ENCODE measurements around the gene SLC9A5.

- TF ChIP-seq CTCF (IDR thresholded peaks at IDR 0.05) (no peak), ZNF512 (CRISPR knock-in tag; IDR thresholded peaks at IDR 0.05; ENCODE audit: borderline replicate concordance) (no peak)
Measured at GRCh38 chr16:67281536-67282446, 33.0 kb downstream of the SLC9A5 start.

Measured in WTC11 (cell line).